Retinal pigment epithelial cell (primary cell): ENCODE measurements around the gene LHX2.

Experiments used
- DNase-seq: peaks from one replicate; pipeline ENCODE4 v3.0.0-alpha.2; 2010; ENCODE audit warnings: low read depth
- H3K4me3 ChIP-seq: 2 replicates; pipeline ENCODE4 v1.5.1; 2011; ENCODE audit warnings: mild to moderate bottlenecking, low read length, control low read depth, moderate library complexity
- TF ChIP-seq, protein P1 (sequence below): conservative IDR thresholded peaks from 2 replicates; pipeline ENCODE4 v1.5.1; 2011; ENCODE audit warnings: low read depth, low read length, control low read depth, inconsistent platforms

Gene LHX2

GRCh38 chr9:124019771-124020519, 8.4 kb downstream of the LHX2 start:
- TF ChIP-seq, protein P1, sequence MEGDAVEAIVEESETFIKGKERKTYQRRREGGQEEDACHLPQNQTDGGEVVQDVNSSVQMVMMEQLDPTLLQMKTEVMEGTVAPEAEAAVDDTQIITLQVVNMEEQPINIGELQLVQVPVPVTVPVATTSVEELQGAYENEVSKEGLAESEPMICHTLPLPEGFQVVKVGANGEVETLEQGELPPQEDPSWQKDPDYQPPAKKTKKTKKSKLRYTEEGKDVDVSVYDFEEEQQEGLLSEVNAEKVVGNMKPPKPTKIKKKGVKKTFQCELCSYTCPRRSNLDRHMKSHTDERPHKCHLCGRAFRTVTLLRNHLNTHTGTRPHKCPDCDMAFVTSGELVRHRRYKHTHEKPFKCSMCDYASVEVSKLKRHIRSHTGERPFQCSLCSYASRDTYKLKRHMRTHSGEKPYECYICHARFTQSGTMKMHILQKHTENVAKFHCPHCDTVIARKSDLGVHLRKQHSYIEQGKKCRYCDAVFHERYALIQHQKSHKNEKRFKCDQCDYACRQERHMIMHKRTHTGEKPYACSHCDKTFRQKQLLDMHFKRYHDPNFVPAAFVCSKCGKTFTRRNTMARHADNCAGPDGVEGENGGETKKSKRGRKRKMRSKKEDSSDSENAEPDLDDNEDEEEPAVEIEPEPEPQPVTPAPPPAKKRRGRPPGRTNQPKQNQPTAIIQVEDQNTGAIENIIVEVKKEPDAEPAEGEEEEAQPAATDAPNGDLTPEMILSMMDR, result no peak
- no peak for DNase-seq
- H3K4me3 ChIP-seq, result peak overlapping the region; percentile 97

GRCh38 chr9:124020520-124021384, 9.2 kb downstream of the LHX2 start:
- TF ChIP-seq, protein P1, result no peak
- DNase-seq, result no peak
- H3K4me3 ChIP-seq, result peak overlapping the region; percentile 97

- no peak for DNase-seq
- TF ChIP-seq, protein P1, result no peak
- H3K4me3 ChIP-seq, result no peak overlapping the region
Measured at GRCh38 chr9:124021385-124021769, 9.8 kb downstream of the LHX2 start.

- no peak overlapping the region for H3K4me3 ChIP-seq
- DNase-seq, result peak; percentile 86
- TF ChIP-seq, protein P1, result no peak
Measured at GRCh38 chr9:124022201-124023121, 10.9 kb downstream of the LHX2 start.

DNA sequence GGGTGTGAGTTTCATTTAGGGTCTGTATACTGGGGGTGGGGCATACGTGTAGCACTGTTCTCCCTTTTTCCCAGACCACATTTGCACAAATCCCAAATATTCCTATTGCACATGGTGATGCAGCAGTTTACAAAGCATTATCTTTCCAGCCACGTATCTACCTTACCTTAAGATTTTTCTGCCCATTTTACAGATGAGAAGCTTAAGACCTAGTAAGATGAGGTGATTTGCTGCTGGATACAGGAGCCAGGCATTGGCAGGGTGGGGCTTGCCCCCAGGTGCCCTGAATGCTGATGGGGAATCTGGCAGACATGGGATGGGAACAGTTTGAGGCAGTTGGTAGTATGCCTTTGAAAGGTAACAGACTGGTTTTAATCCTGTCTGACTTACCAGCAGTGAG, 12.5 kb downstream of the LHX2 start:
- DNase-seq, result no peak
- TF ChIP-seq, protein P1, result no peak

DNA sequence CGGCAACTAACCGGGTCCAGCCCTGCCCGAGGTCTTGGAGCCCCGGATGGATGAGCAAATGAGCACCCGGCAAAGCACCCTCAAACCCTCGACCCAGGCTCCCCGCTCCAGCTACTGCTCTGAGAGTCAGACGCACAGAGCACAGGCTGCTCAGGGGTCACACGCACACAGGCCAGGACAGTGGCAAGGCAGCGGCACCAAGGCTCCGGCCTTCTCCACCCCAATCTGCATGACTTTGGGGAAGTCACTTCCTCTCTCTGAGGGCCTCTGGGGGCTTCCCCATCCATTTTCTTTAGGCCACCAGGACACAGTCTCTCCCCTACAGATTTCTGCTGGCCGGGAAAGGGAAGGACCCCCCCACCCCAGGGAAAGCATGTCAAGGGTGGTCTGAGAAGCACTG, 18.0 kb downstream of the LHX2 start:
- no peak overlapping the region for H3K4me3 ChIP-seq
- no peak for DNase-seq
- TF ChIP-seq, protein P1, result no peak

More for the DNA sequence above, 12.5 kb downstream of the LHX2 start:
- H3K4me3 ChIP-seq, result no peak overlapping the region
